ENCODE results near the gene DCAF10.

DCAF10 gene

GRCh38 chr9:37908283-37908682, 107.7 kb downstream of the DCAF10 start:
- ATAC-seq = no peak
- TF ChIP-seq ESRRG (CRISPR knock-in tag; IDR thresholded peaks at IDR 0.05) (no peak), ZNF70 (CRISPR knock-in tag; IDR thresholded peaks at IDR 0.05) (no peak), SNAI2 (CRISPR knock-in tag; IDR thresholded peaks at IDR 0.05) (no peak), RARB (CRISPR knock-in tag; IDR thresholded peaks at IDR 0.05) (no peak), PPARA (CRISPR knock-in tag; IDR thresholded peaks at IDR 0.05; ENCODE audit: borderline replicate concordance) (no peak), ZFP3 (CRISPR knock-in tag; IDR thresholded peaks at IDR 0.05) (no peak), CSDC2 (CRISPR knock-in tag; IDR thresholded peaks at IDR 0.05) (no peak), ZFP30 (CRISPR knock-in tag; IDR thresholded peaks at IDR 0.05) (no peak), TCF4 (CRISPR knock-in tag; IDR thresholded peaks at IDR 0.05; ENCODE audit: borderline replicate concordance) (no peak), PATZ1 (CRISPR knock-in tag; IDR thresholded peaks at IDR 0.05; ENCODE audit: borderline replicate concordance) (no peak), ZNF565 (CRISPR knock-in tag; conservative IDR thresholded peaks at IDR 0.05; ENCODE audit: low read depth) (no peak), TOX (CRISPR knock-in tag; IDR thresholded peaks at IDR 0.05; ENCODE audit: borderline replicate concordance) (no peak), ZNF8 (CRISPR knock-in tag; IDR thresholded peaks at IDR 0.05) (no peak), CREB5 (CRISPR knock-in tag; IDR thresholded peaks at IDR 0.05; ENCODE audit: low read depth) (no peak), ISL1 (CRISPR knock-in tag; IDR thresholded peaks at IDR 0.05) (no peak), CSRNP3 (CRISPR knock-in tag; IDR thresholded peaks at IDR 0.05) (no peak), GLIS3 (CRISPR knock-in tag; IDR thresholded peaks at IDR 0.05) (no peak), BACH2 (CRISPR knock-in tag; IDR thresholded peaks at IDR 0.05; ENCODE audit: borderline replicate concordance) (no peak), OSR1 (CRISPR knock-in tag; IDR thresholded peaks at IDR 0.05) (no peak), ARNTL (CRISPR knock-in tag; IDR thresholded peaks at IDR 0.05; ENCODE audit: borderline replicate concordance, low read depth) (no peak)

- no peak for ATAC-seq
- no peak for TF ChIP-seq ZC3H10 (CRISPR knock-in tag; IDR thresholded peaks at IDR 0.05)
- TF ChIP-seq PATZ1 (CRISPR knock-in tag; IDR thresholded peaks at IDR 0.05; ENCODE audit: borderline replicate concordance) = no peak
- no peak for TF ChIP-seq GLIS3 (CRISPR knock-in tag; IDR thresholded peaks at IDR 0.05)
- TF ChIP-seq POU6F1 (CRISPR knock-in tag; IDR thresholded peaks at IDR 0.05; ENCODE audit: borderline replicate concordance, low read depth) = no peak
- no peak for TF ChIP-seq ZNF565 (CRISPR knock-in tag; conservative IDR thresholded peaks at IDR 0.05; ENCODE audit: low read depth)
- no peak for TF ChIP-seq ZNF70 (CRISPR knock-in tag; IDR thresholded peaks at IDR 0.05)
- no peak for TF ChIP-seq ZFP3 (CRISPR knock-in tag; IDR thresholded peaks at IDR 0.05)
- TF ChIP-seq ZNF8 (CRISPR knock-in tag; IDR thresholded peaks at IDR 0.05) = no peak
- TF ChIP-seq BACH2 (CRISPR knock-in tag; IDR thresholded peaks at IDR 0.05; ENCODE audit: borderline replicate concordance) = no peak
- no peak for TF ChIP-seq ZFP30 (CRISPR knock-in tag; IDR thresholded peaks at IDR 0.05)
- TF ChIP-seq OSR1 (CRISPR knock-in tag; IDR thresholded peaks at IDR 0.05) = no peak
- TF ChIP-seq RARB (CRISPR knock-in tag; IDR thresholded peaks at IDR 0.05) = no peak
- no peak for TF ChIP-seq ISL1 (CRISPR knock-in tag; IDR thresholded peaks at IDR 0.05)
- TF ChIP-seq PPARA (CRISPR knock-in tag; IDR thresholded peaks at IDR 0.05; ENCODE audit: borderline replicate concordance) = no peak
- no peak for TF ChIP-seq TCF4 (CRISPR knock-in tag; IDR thresholded peaks at IDR 0.05; ENCODE audit: borderline replicate concordance)
- TF ChIP-seq ARNTL (CRISPR knock-in tag; IDR thresholded peaks at IDR 0.05; ENCODE audit: borderline replicate concordance, low read depth) = no peak
These were observed 108.1 kb downstream of the DCAF10 start for GRCh38 chr9:37908698-37909186.

Data from SK-N-SH treated with all-trans-retinoic acid at 6 μM for 48 hours (cell line).